ENCODE data around the gene PHGDH. TPM values are rescaled to one million over a fixed set of nuclear protein-coding genes. Genes with fewer than 3 reads are reported as not detected.

The PHGDH gene
- total and polyA plus RNA-seq, 9 of the 15 experiments (the other 6 are each of a cell fraction or from before 2014, with no cell fraction given), result 6.7 to 84.2 (median 36.2) TPM

DNA sequence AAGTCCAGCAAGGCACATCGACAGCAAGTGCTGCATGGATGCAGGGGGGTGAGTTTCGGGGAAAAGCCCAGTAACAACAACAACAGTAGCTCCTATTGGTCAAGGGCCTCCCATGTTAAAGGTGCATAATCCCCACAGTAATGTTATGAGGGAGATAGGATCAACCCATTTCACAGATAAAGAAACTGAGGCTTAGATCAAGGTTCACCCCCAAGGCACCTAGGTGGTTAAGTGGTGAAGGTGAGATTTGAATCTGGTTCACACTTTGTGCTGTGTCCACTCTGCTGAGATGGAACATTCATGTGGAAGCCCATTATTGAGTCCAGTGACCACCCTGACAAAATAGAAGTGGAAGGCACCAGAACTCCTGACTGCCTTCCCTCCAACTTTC lies 24.9 kb downstream of the PHGDH start:
- Histone ChIP-seq H2AFZ (ENCODE audit: low read depth, low read length) (no peak overlapping the region), H3K9me1 (ENCODE audit: control insufficient read depth, insufficient read depth, low read length) (peaks cover 9% of the 10 kb centered on the region), H3K4me1 (replicated peaks in 1 of 2; ENCODE audit: control insufficient read depth in 2 of 2, insufficient read depth in 2 of 2, low read length in 2 of 2) (peaks cover 11 to 14% of the 10 kb centered on the region in 2 experiments), H3K4me3 (no peak overlapping the region), H4K20me1 (replicated peaks; ENCODE audit: control insufficient read depth, insufficient read depth, low read length) (peaks cover 52% of the 10 kb centered on the region), H3K9ac (ENCODE audit: insufficient read depth in 1 of 2, low read depth in 2 of 2, low read length in 2 of 2) (no peak overlapping the region), H3K36me3 (ENCODE audit: control insufficient read depth, insufficient read depth, low read length) (peaks cover 11% of the 10 kb centered on the region; the same call in 1 of the 3 replicates), H3K4me2 (ENCODE audit: insufficient read depth, low read length) (no peak overlapping the region; the same call in 1 of the 2 replicates), H3K27me3 (ENCODE audit: control insufficient read depth in 2 of 2, insufficient read depth in 2 of 2, low read length in 2 of 2) (no peaks in the 10 kb centered on the region; a peak in 1 of 5 replicates), H3K9me3 (replicated peaks; ENCODE audit: control insufficient read depth, insufficient read depth, low read depth, low read length) (0 out of 2 replicates have a peak, but pooled peaks cover 6% of the 10 kb centered on the region), H3K27ac (ENCODE audit: extremely low read depth, low read depth, low read length) (no peak overlapping the region), H3K79me2 (ENCODE audit: control insufficient read depth, insufficient read depth, low read length) (no peaks in the 10 kb centered on the region)
- DNase-seq (ENCODE audit: extremely low read depth in 1 of 4, low spot score in 3 of 4) (no peak), FAIRE-seq (no peak), ATAC-seq (peak; percentile 1; the same call in 1 of the 3 replicates)
- POLR2A ChIA-PET, result interaction anchor here (0.6 to 2.1 kb wide), 3 partner anchors 8 to 90 kb away, joined by 3 to 11 read pairs (median 10); no protein-coding TSS in a partner anchor
- CTCF ChIA-PET (ENCODE audit: low intra/inter-chr PET ratio), result no interaction called here
- WGBS (ENCODE audit: insufficient coverage, low coverage, missing lambda C conversion rate), result 76% methylated on average over 2 of the region's 2 CpGs
- in situ Hi-C loops (cut with MboI) (no loop called here), intact Hi-C loops (cut with micrococcal nuclease) (loop anchor here (2.0 kb wide), 1 partner anchor 24 kb away; no protein-coding TSS in a partner anchor)
- no TSS peak for BruUV-seq (replicated peaks)
- TF ChIP-seq SIN3B (IDR thresholded peaks at IDR 0.05; ENCODE audit: low read depth) (no peak), CBX8 (IDR thresholded peaks at IDR 0.05; ENCODE audit: borderline replicate concordance, extremely low read depth, low read depth, low read length, poor library complexity, severe bottlenecking) (no peak), HNRNPH1 (optimal IDR thresholded peaks at IDR 0.05; ENCODE audit: low read depth, low read length) (no peak), HDAC8 (tag; IDR thresholded peaks at IDR 0.05) (no peak), SRSF1 (IDR thresholded peaks at IDR 0.05; ENCODE audit: low read depth, low read length) (no peak), ZNF436 (CRISPR knock-in tag; IDR thresholded peaks at IDR 0.05) (no peak), KDM1A (IDR thresholded peaks at IDR 0.05) (peak; percentile 4 to 7; a peak in 3 of 4 replicates), ZNF232 (CRISPR knock-in tag; IDR thresholded peaks at IDR 0.05) (no peak), BRD9 (IDR thresholded peaks at IDR 0.05; ENCODE audit: low read depth, partially characterized antibody) (no peak), GTF2E2 (tag; IDR thresholded peaks at IDR 0.05) (no peak), CBX1 (IDR thresholded peaks at IDR 0.05; ENCODE audit: low read depth) (peak; percentile 92), NR2C2 (CRISPR knock-in tag; IDR thresholded peaks at IDR 0.05) (no peak), NR2C2 (tag; IDR thresholded peaks at IDR 0.05) (peak; percentile 41; the same call in 1 of the 2 replicates), TARDBP (IDR thresholded peaks at IDR 0.05) (no peak), CBFA2T3 (IDR thresholded peaks at IDR 0.05) (no peak)
- TF ChIP-seq, protein P1, sequence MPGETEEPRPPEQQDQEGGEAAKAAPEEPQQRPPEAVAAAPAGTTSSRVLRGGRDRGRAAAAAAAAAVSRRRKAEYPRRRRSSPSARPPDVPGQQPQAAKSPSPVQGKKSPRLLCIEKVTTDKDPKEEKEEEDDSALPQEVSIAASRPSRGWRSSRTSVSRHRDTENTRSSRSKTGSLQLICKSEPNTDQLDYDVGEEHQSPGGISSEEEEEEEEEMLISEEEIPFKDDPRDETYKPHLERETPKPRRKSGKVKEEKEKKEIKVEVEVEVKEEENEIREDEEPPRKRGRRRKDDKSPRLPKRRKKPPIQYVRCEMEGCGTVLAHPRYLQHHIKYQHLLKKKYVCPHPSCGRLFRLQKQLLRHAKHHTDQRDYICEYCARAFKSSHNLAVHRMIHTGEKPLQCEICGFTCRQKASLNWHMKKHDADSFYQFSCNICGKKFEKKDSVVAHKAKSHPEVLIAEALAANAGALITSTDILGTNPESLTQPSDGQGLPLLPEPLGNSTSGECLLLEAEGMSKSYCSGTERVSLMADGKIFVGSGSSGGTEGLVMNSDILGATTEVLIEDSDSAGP (CRISPR knock-in tag; IDR thresholded peaks at IDR 0.05), result no peak
- TF ChIP-seq, protein P2, sequence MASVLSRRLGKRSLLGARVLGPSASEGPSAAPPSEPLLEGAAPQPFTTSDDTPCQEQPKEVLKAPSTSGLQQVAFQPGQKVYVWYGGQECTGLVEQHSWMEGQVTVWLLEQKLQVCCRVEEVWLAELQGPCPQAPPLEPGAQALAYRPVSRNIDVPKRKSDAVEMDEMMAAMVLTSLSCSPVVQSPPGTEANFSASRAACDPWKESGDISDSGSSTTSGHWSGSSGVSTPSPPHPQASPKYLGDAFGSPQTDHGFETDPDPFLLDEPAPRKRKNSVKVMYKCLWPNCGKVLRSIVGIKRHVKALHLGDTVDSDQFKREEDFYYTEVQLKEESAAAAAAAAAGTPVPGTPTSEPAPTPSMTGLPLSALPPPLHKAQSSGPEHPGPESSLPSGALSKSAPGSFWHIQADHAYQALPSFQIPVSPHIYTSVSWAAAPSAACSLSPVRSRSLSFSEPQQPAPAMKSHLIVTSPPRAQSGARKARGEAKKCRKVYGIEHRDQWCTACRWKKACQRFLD (CRISPR knock-in tag; IDR thresholded peaks at IDR 0.05), result no peak
- TF ChIP-seq, protein P3, sequence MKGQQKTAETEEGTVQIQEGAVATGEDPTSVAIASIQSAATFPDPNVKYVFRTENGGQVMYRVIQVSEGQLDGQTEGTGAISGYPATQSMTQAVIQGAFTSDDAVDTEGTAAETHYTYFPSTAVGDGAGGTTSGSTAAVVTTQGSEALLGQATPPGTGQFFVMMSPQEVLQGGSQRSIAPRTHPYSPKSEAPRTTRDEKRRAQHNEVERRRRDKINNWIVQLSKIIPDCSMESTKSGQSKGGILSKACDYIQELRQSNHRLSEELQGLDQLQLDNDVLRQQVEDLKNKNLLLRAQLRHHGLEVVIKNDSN (CRISPR knock-in tag; IDR thresholded peaks at IDR 0.05), result no peak
- TF ChIP-seq, protein P4, sequence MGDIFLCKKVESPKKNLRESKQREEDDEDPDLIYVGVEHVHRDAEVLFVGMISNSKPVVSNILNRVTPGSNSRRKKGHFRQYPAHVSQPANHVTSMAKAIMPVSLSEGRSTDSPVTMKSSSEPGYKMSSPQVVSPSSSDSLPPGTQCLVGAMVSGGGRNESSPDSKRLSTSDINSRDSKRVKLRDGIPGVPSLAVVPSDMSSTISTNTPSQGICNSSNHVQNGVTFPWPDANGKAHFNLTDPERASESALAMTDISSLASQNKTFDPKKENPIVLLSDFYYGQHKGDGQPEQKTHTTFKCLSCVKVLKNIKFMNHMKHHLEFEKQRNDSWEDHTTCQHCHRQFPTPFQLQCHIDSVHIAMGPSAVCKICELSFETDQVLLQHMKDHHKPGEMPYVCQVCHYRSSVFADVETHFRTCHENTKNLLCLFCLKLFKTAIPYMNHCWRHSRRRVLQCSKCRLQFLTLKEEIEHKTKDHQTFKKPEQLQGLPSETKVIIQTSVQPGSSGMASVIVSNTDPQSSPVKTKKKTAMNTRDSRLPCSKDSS (IDR thresholded peaks at IDR 0.05; ENCODE audit: low read depth, partially characterized antibody), result no peak

Measured in K562 (cell line).